ENCODE results near the gene ACP6.

DNA sequence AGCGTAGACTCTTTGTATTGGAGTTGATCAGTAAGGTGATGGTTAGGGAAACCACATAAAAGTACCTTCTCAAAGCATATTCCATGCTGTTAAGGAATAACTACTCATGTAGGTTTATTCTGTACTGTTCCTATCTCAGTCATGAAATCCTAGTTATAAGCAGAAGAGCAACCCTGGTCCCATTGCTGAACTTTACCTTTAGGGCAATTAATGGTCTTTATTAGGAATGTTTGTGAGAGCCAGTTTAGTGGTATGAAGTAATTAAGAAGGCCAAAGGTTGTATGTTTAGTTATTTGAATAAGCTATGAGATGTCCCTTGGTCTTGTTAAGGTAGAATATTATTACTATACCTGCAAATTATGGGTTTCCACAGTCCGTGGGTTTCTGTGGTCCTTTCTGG is 44.0 kb downstream of the ACP6 start:
- TF ChIP-seq CTCF (conservative IDR thresholded peaks at IDR 0.05; ENCODE audit: low read length) (no peak), EZH2phosphoT487 (IDR thresholded peaks at IDR 0.05; ENCODE audit: borderline replicate concordance, low read depth, low read length) (no peak)
